SK-N-SH (cell line): ENCODE data around the gene ZGPAT. TPM values are rescaled to one million over a fixed set of nuclear protein-coding genes. Genes with fewer than 3 reads are reported as not detected.

Experiments
- CTCF ChIA-PET: fragments of 300-600, 350-600 bp; formaldehyde crosslinking; extraction: SDS; loops from one replicate; lab custom pipeline; 2021; lab: Yijun Ruan, JAX
- POLR2A ChIA-PET: fragments of 350-600 bp; sonication (Branson Sonifier 250); formaldehyde crosslinking; extraction: SDS; loops from one replicate; lab custom pipeline; 2020; ENCODE audit warnings: antibody characterized with exemption, inconsistent platforms; lab: Yijun Ruan, JAX
- DNase-seq: peaks from one replicate; pipeline ENCODE4 v3.0.0; 2012
- H2AFZ ChIP-seq: fragments of 200-600 bp; sonication (generic); 2 replicates; pipeline ENCODE4 v1.8.1; 2016; ENCODE audit warnings: antibody characterized with exemption, mild to moderate bottlenecking, low read depth
- H3F3A ChIP-seq: fragments of 200-600 bp; sonication (generic); replicated peaks from 2 replicates; pipeline ENCODE3; 2016; ENCODE audit warnings: antibody characterized with exemption, mild to moderate bottlenecking; ENCODE audit not compliant: insufficient read depth
- H3K27ac ChIP-seq, 2 experiments: fragments of 200-500 bp in 1 of 2; fragments of 200-600 bp in 1 of 2; sonication (Bioruptor generic) in 1 of 2; sonication (generic), shearing (Covaris generic) in 1 of 2; 2 replicates each; pipeline versions ENCODE4 v1.5.1 to v1.6.1; 2014 to 2016; ENCODE audit warnings: low read depth in 2 of 2, inconsistent platforms in 1 of 2, low read length in 1 of 2, mild to moderate bottlenecking in 1 of 2, mixed read lengths in 1 of 2
- H3K27me3 ChIP-seq: fragments of 200-600 bp; sonication (generic), shearing (Covaris generic); 2 replicates; pipeline ENCODE4 v1.6.1; 2016; ENCODE audit warnings: mixed run types; ENCODE audit not compliant: insufficient read depth
- H3K36me3 ChIP-seq, 2 experiments: fragments of 200-500 bp in 1 of 2; fragments of 200-600 bp in 1 of 2; sonication (Bioruptor generic) in 1 of 2; sonication (generic) in 1 of 2; replicated peaks in 1 of 2; 2 replicates each; pipeline versions ENCODE3 to v1.5.1; 2014 to 2016; ENCODE audit warnings: low read length in 1 of 2, mild to moderate bottlenecking in 1 of 2; ENCODE audit not compliant: insufficient read depth in 2 of 2, control insufficient read depth in 1 of 2
- H3K4me1 ChIP-seq, 2 experiments: fragments of 200-500 bp in 1 of 2; fragments of 200-600 bp in 1 of 2; sonication (Bioruptor generic) in 1 of 2; sonication (generic), shearing (Covaris generic) in 1 of 2; 2 replicates each; pipeline versions ENCODE4 v1.5.1 to v1.6.1; 2014 to 2016; ENCODE audit warnings: low read depth in 1 of 2, low read length in 1 of 2, mixed run types in 1 of 2; ENCODE audit not compliant: insufficient read depth in 2 of 2, control insufficient read depth in 1 of 2
- H3K4me2 ChIP-seq: fragments of 200-600 bp; sonication (generic), shearing (Covaris generic); 2 replicates; pipeline ENCODE4 v1.6.1; 2017; ENCODE audit warnings: mixed run types
- H3K4me3 ChIP-seq, 2 experiments: fragments of 200-500 bp in 1 of 2; fragments of 200-600 bp in 1 of 2; sonication (Bioruptor generic) in 1 of 2; sonication (generic), shearing (Covaris generic) in 1 of 2; 2 replicates each; pipeline versions ENCODE4 v1.5.1 to v1.8.1; 2014 to 2016; ENCODE audit warnings: low read depth in 2 of 2, inconsistent platforms in 1 of 2, low read length in 1 of 2, mild to moderate bottlenecking in 1 of 2, mixed read lengths in 1 of 2, moderate library complexity in 1 of 2
- H3K79me2 ChIP-seq: fragments of 200-600 bp; sonication (generic); 2 replicates; pipeline ENCODE4 v1.8.1; 2017; ENCODE audit warnings: mild to moderate bottlenecking; ENCODE audit not compliant: insufficient read depth
- H3K9ac ChIP-seq: fragments of 200-600 bp; sonication (generic); 2 replicates; pipeline ENCODE4 v1.6.1; 2017; ENCODE audit warnings: mixed run types
- H3K9me2 ChIP-seq: fragments of 200-600 bp; sonication (generic); 2 replicates; pipeline ENCODE4 v1.6.1; 2017; ENCODE audit warnings: mixed run types
- H3K9me3 ChIP-seq: fragments of 200-600 bp; sonication (generic); 2 replicates; pipeline ENCODE4 v1.6.1; 2017; ENCODE audit warnings: mixed run types, mild to moderate bottlenecking, moderate library complexity
- H4K20me1 ChIP-seq: fragments of 200-600 bp; sonication (generic); 2 replicates; pipeline ENCODE4 v1.6.1; 2017; ENCODE audit warnings: mild to moderate bottlenecking, mixed run types; ENCODE audit not compliant: insufficient read depth
- ELF1 ChIP-seq: IDR thresholded peaks from 2 replicates; pipeline ENCODE4 v1.4.0; 2012
- EZH2phosphoT487 ChIP-seq: fragments of 200-600 bp; sonication (generic); IDR thresholded peaks from 2 replicates; pipeline ENCODE4 v1.6.1; 2017; ENCODE audit warnings: low read depth, mixed run types, mild to moderate bottlenecking, antibody characterized with exemption, moderate library complexity, borderline replicate concordance
- FOXJ3 ChIP-seq: sonication (generic); formaldehyde crosslinking; IDR thresholded peaks from 2 replicates; pipeline ENCODE4 v1.5.1; 2020; ENCODE audit warnings: mild to moderate bottlenecking, missing genetic modification reagents
- FOXM1 ChIP-seq: IDR thresholded peaks from 2 replicates; pipeline ENCODE4 v1.4.0; 2012; ENCODE audit warnings: low read depth, mild to moderate bottlenecking
- GATA2 ChIP-seq: sonication (generic); formaldehyde crosslinking; IDR thresholded peaks from 2 replicates; pipeline ENCODE4 v1.5.0; 2020; ENCODE audit warnings: mild to moderate bottlenecking, missing genetic modification reagents
- JUND ChIP-seq: IDR thresholded peaks from 2 replicates; pipeline ENCODE4 v1.4.0; 2012
- MAX ChIP-seq: IDR thresholded peaks from 2 replicates; pipeline ENCODE4 v1.4.0; 2012; ENCODE audit warnings: low read depth
- NFIC ChIP-seq: IDR thresholded peaks from 2 replicates; pipeline ENCODE4 v1.4.0; 2012; ENCODE audit warnings: borderline replicate concordance
- NRF1 ChIP-seq: IDR thresholded peaks from 2 replicates; pipeline ENCODE4 v1.6.1; 2012; ENCODE audit warnings: low read depth, mild to moderate bottlenecking, low read length
- POLR2AphosphoS5 ChIP-seq: IDR thresholded peaks from 2 replicates; pipeline ENCODE4 v1.6.1; 2012; ENCODE audit warnings: low read depth, low read length
- SMC3 ChIP-seq: IDR thresholded peaks from 2 replicates; pipeline ENCODE4 v1.6.1; 2012; ENCODE audit warnings: low read depth, low read length, improper control_type of control experiment
- TCF12 ChIP-seq: IDR thresholded peaks from 2 replicates; pipeline ENCODE4 v1.4.0; 2012
- TEAD4 ChIP-seq: IDR thresholded peaks from 2 replicates; pipeline ENCODE4 v1.4.0; 2012; ENCODE audit warnings: mild to moderate bottlenecking, borderline replicate concordance; ENCODE audit not compliant: insufficient read depth
- USF2 ChIP-seq: fragments of 150-350 bp; IDR thresholded peaks from 2 replicates; pipeline ENCODE4 v1.6.1; 2017; ENCODE audit warnings: antibody characterized with exemption, low read length, low read depth, borderline replicate concordance
- WGBS: methylation state at CpG from one replicate; pipeline ENCODE4 v1.1.6; 2017; ENCODE audit warnings: low lambda C conversion rate; 5-methylcytosine and 5-hydroxymethylcytosine counted together
- polyA plus RNA-seq, 3 experiments: library from polyadenylated mRNA; depleted of rRNA; stranded (reverse); fragments of >200 nt; gene quantifications; 2 replicates each; pipeline ENCODE4 v1.2.3, GENCODE V29; 2012
- TF ChIP-seq, protein P1 (sequence below): fragments of 150-350 bp; IDR thresholded peaks from 2 replicates; pipeline ENCODE4 v1.6.1; 2016; ENCODE audit warnings: mild to moderate bottlenecking, low read depth, low read length
- TF ChIP-seq, protein P2 (sequence below): IDR thresholded peaks from 2 replicates; pipeline ENCODE4 v1.6.1; 2012; ENCODE audit warnings: mild to moderate bottlenecking, low read depth, low read length, moderate library complexity
- TF ChIP-seq, protein P3 (sequence below): IDR thresholded peaks from 2 replicates; pipeline ENCODE4 v1.4.0; 2012; ENCODE audit warnings: low read depth, borderline replicate concordance

ZGPAT gene
- polyA plus RNA-seq, 1 of the 3 experiments (the other 2 are of a cell fraction), result 33.7 TPM

GRCh38 chr20:63672666-63673065 lies 35.2 kb upstream of the ZGPAT start:
- H3K9me2 ChIP-seq, result no peaks in the 10 kb centered on the region
- H3K27me3 ChIP-seq, result no peaks in the 10 kb centered on the region
- ChIA-PET POLR2A (no interaction called here), CTCF (interaction anchor here (0.6 kb wide), 1 partner anchor 672 kb away, joined by 3 read pairs; no protein-coding TSS in a partner anchor)
- no peaks in the 10 kb centered on the region for H3K9me3 ChIP-seq
- H2AFZ ChIP-seq, result no peak overlapping the region
- H3K79me2 ChIP-seq, result no peaks in the 10 kb centered on the region
- no peaks in the 10 kb centered on the region for H3K4me1 ChIP-seq
- TF ChIP-seq NFIC, result no peak
- TF ChIP-seq GATA2 (CRISPR knock-in tag), result no peak
- TF ChIP-seq FOXJ3, result no peak
- TF ChIP-seq TEAD4, result no peak
- no peak for TF ChIP-seq MAX
- TF ChIP-seq, protein P1, sequence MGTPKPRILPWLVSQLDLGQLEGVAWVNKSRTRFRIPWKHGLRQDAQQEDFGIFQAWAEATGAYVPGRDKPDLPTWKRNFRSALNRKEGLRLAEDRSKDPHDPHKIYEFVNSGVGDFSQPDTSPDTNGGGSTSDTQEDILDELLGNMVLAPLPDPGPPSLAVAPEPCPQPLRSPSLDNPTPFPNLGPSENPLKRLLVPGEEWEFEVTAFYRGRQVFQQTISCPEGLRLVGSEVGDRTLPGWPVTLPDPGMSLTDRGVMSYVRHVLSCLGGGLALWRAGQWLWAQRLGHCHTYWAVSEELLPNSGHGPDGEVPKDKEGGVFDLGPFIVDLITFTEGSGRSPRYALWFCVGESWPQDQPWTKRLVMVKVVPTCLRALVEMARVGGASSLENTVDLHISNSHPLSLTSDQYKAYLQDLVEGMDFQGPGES, result no peak
- TF ChIP-seq USF2, result no peak
- TF ChIP-seq POLR2AphosphoS5, result no peak
- TF ChIP-seq SMC3, result no peak
- TF ChIP-seq NRF1, result no peak
- TF ChIP-seq, protein P2, sequence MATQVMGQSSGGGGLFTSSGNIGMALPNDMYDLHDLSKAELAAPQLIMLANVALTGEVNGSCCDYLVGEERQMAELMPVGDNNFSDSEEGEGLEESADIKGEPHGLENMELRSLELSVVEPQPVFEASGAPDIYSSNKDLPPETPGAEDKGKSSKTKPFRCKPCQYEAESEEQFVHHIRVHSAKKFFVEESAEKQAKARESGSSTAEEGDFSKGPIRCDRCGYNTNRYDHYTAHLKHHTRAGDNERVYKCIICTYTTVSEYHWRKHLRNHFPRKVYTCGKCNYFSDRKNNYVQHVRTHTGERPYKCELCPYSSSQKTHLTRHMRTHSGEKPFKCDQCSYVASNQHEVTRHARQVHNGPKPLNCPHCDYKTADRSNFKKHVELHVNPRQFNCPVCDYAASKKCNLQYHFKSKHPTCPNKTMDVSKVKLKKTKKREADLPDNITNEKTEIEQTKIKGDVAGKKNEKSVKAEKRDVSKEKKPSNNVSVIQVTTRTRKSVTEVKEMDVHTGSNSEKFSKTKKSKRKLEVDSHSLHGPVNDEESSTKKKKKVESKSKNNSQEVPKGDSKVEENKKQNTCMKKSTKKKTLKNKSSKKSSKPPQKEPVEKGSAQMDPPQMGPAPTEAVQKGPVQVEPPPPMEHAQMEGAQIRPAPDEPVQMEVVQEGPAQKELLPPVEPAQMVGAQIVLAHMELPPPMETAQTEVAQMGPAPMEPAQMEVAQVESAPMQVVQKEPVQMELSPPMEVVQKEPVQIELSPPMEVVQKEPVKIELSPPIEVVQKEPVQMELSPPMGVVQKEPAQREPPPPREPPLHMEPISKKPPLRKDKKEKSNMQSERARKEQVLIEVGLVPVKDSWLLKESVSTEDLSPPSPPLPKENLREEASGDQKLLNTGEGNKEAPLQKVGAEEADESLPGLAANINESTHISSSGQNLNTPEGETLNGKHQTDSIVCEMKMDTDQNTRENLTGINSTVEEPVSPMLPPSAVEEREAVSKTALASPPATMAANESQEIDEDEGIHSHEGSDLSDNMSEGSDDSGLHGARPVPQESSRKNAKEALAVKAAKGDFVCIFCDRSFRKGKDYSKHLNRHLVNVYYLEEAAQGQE, result no peak
- no peak for TF ChIP-seq TCF12
- TF ChIP-seq, protein P3, sequence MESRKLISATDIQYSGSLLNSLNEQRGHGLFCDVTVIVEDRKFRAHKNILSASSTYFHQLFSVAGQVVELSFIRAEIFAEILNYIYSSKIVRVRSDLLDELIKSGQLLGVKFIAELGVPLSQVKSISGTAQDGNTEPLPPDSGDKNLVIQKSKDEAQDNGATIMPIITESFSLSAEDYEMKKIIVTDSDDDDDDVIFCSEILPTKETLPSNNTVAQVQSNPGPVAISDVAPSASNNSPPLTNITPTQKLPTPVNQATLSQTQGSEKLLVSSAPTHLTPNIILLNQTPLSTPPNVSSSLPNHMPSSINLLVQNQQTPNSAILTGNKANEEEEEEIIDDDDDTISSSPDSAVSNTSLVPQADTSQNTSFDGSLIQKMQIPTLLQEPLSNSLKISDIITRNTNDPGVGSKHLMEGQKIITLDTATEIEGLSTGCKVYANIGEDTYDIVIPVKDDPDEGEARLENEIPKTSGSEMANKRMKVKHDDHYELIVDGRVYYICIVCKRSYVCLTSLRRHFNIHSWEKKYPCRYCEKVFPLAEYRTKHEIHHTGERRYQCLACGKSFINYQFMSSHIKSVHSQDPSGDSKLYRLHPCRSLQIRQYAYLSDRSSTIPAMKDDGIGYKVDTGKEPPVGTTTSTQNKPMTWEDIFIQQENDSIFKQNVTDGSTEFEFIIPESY, result no peak
- no peak for TF ChIP-seq EZH2phosphoT487
- no peak for TF ChIP-seq FOXM1
- no peak for TF ChIP-seq JUND
- TF ChIP-seq ELF1, result no peak
- no peaks in the 10 kb centered on the region for H4K20me1 ChIP-seq
- H3K4me3 ChIP-seq, result no peak overlapping the region
- H3K27ac ChIP-seq, result no peak overlapping the region
- H3K4me2 ChIP-seq, result no peak overlapping the region
- peaks cover 0 to 16% of the 10 kb centered on the region in 2 experiments for H3K36me3 ChIP-seq
- WGBS, result 98% methylated on average over 6 of the region's 10 CpGs
- DNase-seq, result no peak
- no peaks in the 10 kb centered on the region for H3F3A ChIP-seq
- H3K9ac ChIP-seq, result no peak overlapping the region
